Karpas-422 (cell line): Measurements from ENCODE around the gene TMED4. TPM values are rescaled to one million over a fixed set of nuclear protein-coding genes. Genes with fewer than 3 reads are reported as not detected.

ENCODE experiments used
- DNase-seq: peaks from one replicate; pipeline ENCODE4 v3.0.0-alpha.2; 2015
- H2AFZ ChIP-seq: fragments of 200-600 bp; sonication (generic); 2 replicates; pipeline ENCODE4 v1.6.1; 2014; ENCODE audit warnings: antibody characterized with exemption, low read length, mixed read lengths
- H3K27ac ChIP-seq: fragments of 200-600 bp; sonication (generic); 2 replicates; pipeline ENCODE4 v1.5.1; 2014; ENCODE audit warnings: mild to moderate bottlenecking, low read length, moderate library complexity
- H3K27me3 ChIP-seq: fragments of 200-600 bp; sonication (generic); 2 replicates; pipeline ENCODE4 v1.6.1; 2014; ENCODE audit warnings: low read length, mixed read lengths
- H3K36me3 ChIP-seq: fragments of 200-600 bp; sonication (generic); 2 replicates; pipeline ENCODE4 v1.6.1; 2014; ENCODE audit warnings: low read length, mixed read lengths; ENCODE audit not compliant: insufficient read depth
- H3K4me1 ChIP-seq: fragments of 200-600 bp; sonication (generic); 2 replicates; pipeline ENCODE4 v1.6.1; 2014; ENCODE audit warnings: mild to moderate bottlenecking, low read length, mixed read lengths
- H3K4me2 ChIP-seq: fragments of 200-600 bp; sonication (generic); 2 replicates; pipeline ENCODE4 v1.6.1; 2014; ENCODE audit warnings: low read length, low read depth, mild to moderate bottlenecking; ENCODE audit not compliant: poor library complexity, severe bottlenecking
- H3K4me3 ChIP-seq: fragments of 200-600 bp; sonication (generic); 2 replicates; pipeline ENCODE4 v1.5.1; 2014; ENCODE audit warnings: mild to moderate bottlenecking, antibody characterized with exemption, low read length, mixed read lengths
- H3K79me2 ChIP-seq: fragments of 200-600 bp; sonication (generic); 2 replicates; pipeline ENCODE4 v1.6.1; 2014; ENCODE audit warnings: mild to moderate bottlenecking, low read length, mixed read lengths
- H3K9ac ChIP-seq: fragments of 200-600 bp; sonication (generic); 2 replicates; pipeline ENCODE4 v1.6.0; 2014; ENCODE audit warnings: low read length
- H3K9me2 ChIP-seq: fragments of 200-600 bp; sonication (generic), shearing (Covaris generic); replicated peaks from 2 replicates; pipeline ENCODE4 v1.6.0; 2014; ENCODE audit warnings: mild to moderate bottlenecking, low read length, moderate library complexity; ENCODE audit not compliant: insufficient read depth
- H3K9me3 ChIP-seq: fragments of 300-700, 200-600 bp; sonication (generic); 2 replicates; pipeline ENCODE4 v1.6.1; 2014; ENCODE audit warnings: low read length, mixed read lengths
- H4K20me1 ChIP-seq: fragments of 200-600 bp; sonication (generic); 2 replicates; pipeline ENCODE4 v1.6.1; 2014; ENCODE audit warnings: mild to moderate bottlenecking, antibody characterized with exemption, low read length, low read depth; ENCODE audit not compliant: insufficient read depth
- total RNA-seq: library from RNA; depleted of rRNA; stranded (reverse); fragments of >200 nt; shearing (Covaris generic); gene quantifications from 2 replicates; pipeline ENCODE4 v1.2.3, GENCODE V29; 2014; ENCODE audit warnings: low replicate concordance

Gene TMED4
- total RNA-seq, 1 experiment from 2014 or later = 66.2 TPM

GRCh38 chr7:44615149-44615611, 33.1 kb upstream of the TMED4 start:
- no peak for DNase-seq
- H3K4me2 ChIP-seq = no peak overlapping the region

DNA sequence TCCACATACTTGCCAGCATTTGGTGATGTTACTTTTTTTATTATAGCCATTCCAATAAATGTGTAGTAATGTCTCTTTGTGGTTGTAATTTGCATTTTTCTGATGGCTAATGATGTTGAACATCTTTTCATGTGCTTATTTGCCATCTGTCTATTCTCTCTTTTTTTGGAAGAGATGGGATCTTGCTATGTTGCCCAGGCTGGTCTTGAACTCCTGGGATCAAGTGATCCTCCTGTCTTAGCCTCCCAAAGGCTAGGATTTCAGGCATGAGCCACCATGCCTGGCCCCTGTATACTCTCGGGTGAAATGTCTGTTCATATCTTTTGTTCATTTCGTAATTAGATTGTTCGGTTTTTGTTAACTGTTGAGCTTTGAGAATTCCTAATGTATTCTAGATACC, 27.8 kb upstream of the TMED4 start:
- peaks cover 40% of the 10 kb centered on the region for H3K4me1 ChIP-seq
- no peak overlapping the region for H3K9ac ChIP-seq
- H3K9me2 ChIP-seq = no peaks in the 10 kb centered on the region
- H3K79me2 ChIP-seq = peaks cover 78% of the 10 kb centered on the region
- no peak overlapping the region for H3K27ac ChIP-seq
- H4K20me1 ChIP-seq = no peaks in the 10 kb centered on the region
- H3K4me2 ChIP-seq = no peak overlapping the region
- H3K27me3 ChIP-seq = no peaks in the 10 kb centered on the region
- H3K9me3 ChIP-seq = no peaks in the 10 kb centered on the region
- peaks cover 3% of the 10 kb centered on the region; the same call in 1 of the 2 replicates for H3K36me3 ChIP-seq
- DNase-seq = no peak
- H2AFZ ChIP-seq = no peak overlapping the region
- H3K4me3 ChIP-seq = no peak overlapping the region

More at GRCh38 chr7:44615149-44615611, 33.1 kb upstream of the TMED4 start:
- no peaks in the 10 kb centered on the region for H3K9me2 ChIP-seq
- no peak overlapping the region for H3K9ac ChIP-seq
- H3K4me3 ChIP-seq = no peak overlapping the region
- no peak overlapping the region for H3K27ac ChIP-seq
- H3K4me1 ChIP-seq = peaks cover 28% of the 10 kb centered on the region
- H2AFZ ChIP-seq = no peak overlapping the region
- H4K20me1 ChIP-seq = no peaks in the 10 kb centered on the region
- H3K79me2 ChIP-seq = peaks cover 95% of the 10 kb centered on the region
- no peaks in the 10 kb centered on the region for H3K27me3 ChIP-seq
- no peaks in the 10 kb centered on the region for H3K9me3 ChIP-seq
- H3K36me3 ChIP-seq = no peaks in the 10 kb centered on the region

GRCh38 chr7:44608916-44609648, 27.1 kb upstream of the TMED4 start:
- H3K79me2 ChIP-seq = peaks cover 71% of the 10 kb centered on the region
- no peak overlapping the region for H2AFZ ChIP-seq
- no peak overlapping the region for H3K27ac ChIP-seq
- H3K9ac ChIP-seq = no peak overlapping the region
- H3K27me3 ChIP-seq = no peaks in the 10 kb centered on the region
- H3K9me3 ChIP-seq = no peaks in the 10 kb centered on the region
- H3K4me3 ChIP-seq = no peak overlapping the region
- DNase-seq = no peak
- no peaks in the 10 kb centered on the region for H4K20me1 ChIP-seq
- no peaks in the 10 kb centered on the region for H3K9me2 ChIP-seq
- H3K36me3 ChIP-seq = peaks cover 3% of the 10 kb centered on the region; the same call in 1 of the 2 replicates
- H3K4me2 ChIP-seq = peak overlapping the region; percentile 4
- peaks cover 36% of the 10 kb centered on the region for H3K4me1 ChIP-seq

- DNase-seq = peak; percentile 46
- H3K9ac ChIP-seq = peak overlapping the region; percentile 92
- H3K79me2 ChIP-seq = peaks cover 54% of the 10 kb centered on the region
- no peaks in the 10 kb centered on the region for H4K20me1 ChIP-seq
- H3K27me3 ChIP-seq = no peaks in the 10 kb centered on the region
- H2AFZ ChIP-seq = peak overlapping the region; percentile 66; the same call in 1 of the 2 replicates
- peak overlapping the region; percentile 99 for H3K4me2 ChIP-seq
- H3K36me3 ChIP-seq = peaks cover 3% of the 10 kb centered on the region; the same call in 1 of the 2 replicates
- H3K9me2 ChIP-seq = no peaks in the 10 kb centered on the region
- no peaks in the 10 kb centered on the region for H3K9me3 ChIP-seq
- peak overlapping the region; percentile 78 for H3K27ac ChIP-seq
- peaks cover 41% of the 10 kb centered on the region for H3K4me1 ChIP-seq
- H3K4me3 ChIP-seq = peak overlapping the region; percentile 94
Measured at GRCh38 chr7:44607141-44608068, 25.4 kb upstream of the TMED4 start.

GRCh38 chr7:44606341-44607140, 24.5 kb upstream of the TMED4 start, which contains the start of gene OGDH:
Gene OGDH, plus strand, starts transcription at chr7:44606627. Its CDS starts 17,717 bp downstream, at chr7:44624344.
- peak within 1 kb of the TSS; percentile 94 for H3K4me3 ChIP-seq
- H4K20me1 ChIP-seq = no peaks in the 10 kb centered on the region
- peak within 1 kb of the TSS; percentile 78 for H3K27ac ChIP-seq
- H3K9me3 ChIP-seq = no peaks in the 10 kb centered on the region
- no peaks in the 10 kb centered on the region for H3K9me2 ChIP-seq
- H3K27me3 ChIP-seq = no peaks in the 10 kb centered on the region
- H3K9ac ChIP-seq = peak within 1 kb of the TSS; percentile 92
- H2AFZ ChIP-seq = peak within 1 kb of the TSS; percentile 66
- H3K4me1 ChIP-seq = peaks cover 50% of the 10 kb centered on the region
- DNase-seq = peak; percentile 100
- peaks cover 46% of the 10 kb centered on the region for H3K79me2 ChIP-seq
- H3K36me3 ChIP-seq = peaks cover 3% of the 10 kb centered on the region; the same call in 1 of the 2 replicates
- peak within 1 kb of the TSS; percentile 99 for H3K4me2 ChIP-seq

GRCh38 chr7:44604941-44605340, 22.9 kb upstream of the TMED4 start:
- no peak for DNase-seq
- no peaks in the 10 kb centered on the region for H3K9me3 ChIP-seq
- peaks cover 3% of the 10 kb centered on the region; the same call in 1 of the 2 replicates for H3K36me3 ChIP-seq
- H2AFZ ChIP-seq = no peak overlapping the region
- no peak overlapping the region for H3K4me2 ChIP-seq
- peaks cover 31% of the 10 kb centered on the region for H3K79me2 ChIP-seq
- no peaks in the 10 kb centered on the region for H3K27me3 ChIP-seq
- H3K27ac ChIP-seq = no peak overlapping the region
- no peak overlapping the region for H3K4me3 ChIP-seq
- H3K4me1 ChIP-seq = peaks cover 59% of the 10 kb centered on the region
- no peaks in the 10 kb centered on the region for H4K20me1 ChIP-seq
- H3K9me2 ChIP-seq = no peaks in the 10 kb centered on the region
- no peak overlapping the region for H3K9ac ChIP-seq

DNA sequence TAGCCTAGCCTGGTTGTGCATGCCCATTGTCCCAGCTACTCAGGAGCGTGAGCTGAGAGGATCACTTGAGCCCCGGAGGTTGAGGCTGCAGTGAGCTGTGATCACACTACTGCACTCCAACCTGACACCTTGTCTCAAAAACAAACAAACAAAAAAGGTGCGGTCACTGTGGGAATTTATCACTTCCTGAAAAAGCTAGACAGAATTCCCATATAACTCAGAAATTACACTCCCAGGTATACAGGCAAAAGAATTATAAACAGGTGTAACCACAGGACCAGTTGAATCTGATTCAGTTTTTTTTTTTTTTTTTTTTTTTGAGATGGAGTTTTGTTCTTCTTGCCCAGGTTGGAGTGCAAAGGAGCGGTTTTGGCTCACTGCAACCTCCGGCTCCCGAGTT, 21.2 kb upstream of the TMED4 start:
- H4K20me1 ChIP-seq = no peaks in the 10 kb centered on the region
- H3K79me2 ChIP-seq = peaks cover 13% of the 10 kb centered on the region
- no peak overlapping the region for H3K4me3 ChIP-seq
- no peak for DNase-seq
- no peak overlapping the region for H3K9ac ChIP-seq
- H3K27me3 ChIP-seq = no peaks in the 10 kb centered on the region
- H3K27ac ChIP-seq = no peak overlapping the region
- H2AFZ ChIP-seq = no peak overlapping the region
- no peaks in the 10 kb centered on the region for H3K36me3 ChIP-seq
- H3K9me2 ChIP-seq = no peaks in the 10 kb centered on the region
- H3K4me2 ChIP-seq = no peak overlapping the region
- peaks cover 44% of the 10 kb centered on the region for H3K4me1 ChIP-seq
- no peaks in the 10 kb centered on the region for H3K9me3 ChIP-seq
